Brain pericyte (primary cell): ENCODE data around the gene CARD9.

Source experiments
- DNase-seq: peaks from one replicate; pipeline ENCODE4 v3.0.0-alpha.2; 2012; ENCODE audit warnings: low read depth, low spot score

Gene CARD9

GRCh38 chr9:136401173-136401922 is 27.9 kb upstream of the CARD9 start:
- DNase-seq, result no peak

- DNase-seq, result no peak
Measured at GRCh38 chr9:136400038-136400834, 26.8 kb upstream of the CARD9 start, which contains the start of gene SNAPC4. TSS of gene SNAPC4 (minus strand) at chr9:136400170. CDS start at chr9:136398428, 1,742 bp downstream.

GRCh38 chr9:136399176-136400037 is 25.9 kb upstream of the CARD9 start:
- no peak for DNase-seq

- no peak for DNase-seq
Measured at GRCh38 chr9:136398286-136398685, 24.8 kb upstream of the CARD9 start.

GRCh38 chr9:136397643-136398042 is 24.2 kb upstream of the CARD9 start:
- no peak for DNase-seq

GRCh38 chr9:136396219-136396515 is 22.7 kb upstream of the CARD9 start:
- no peak for DNase-seq

GRCh38 chr9:136395345-136396218 is 22.1 kb upstream of the CARD9 start:
- no peak for DNase-seq

- no peak for DNase-seq
Measured at GRCh38 chr9:136395020-136395340, 21.5 kb upstream of the CARD9 start.

- DNase-seq, result no peak
Measured at GRCh38 chr9:136394312-136395019, 21.0 kb upstream of the CARD9 start.

GRCh38 chr9:136393531-136393930 is 20.1 kb upstream of the CARD9 start:
- no peak for DNase-seq

- no peak for DNase-seq
Measured at GRCh38 chr9:136392538-136393449, 19.3 kb upstream of the CARD9 start.

- no peak for DNase-seq
Measured at GRCh38 chr9:136391737-136392537, 18.5 kb upstream of the CARD9 start.

GRCh38 chr9:136389396-136389795 is 15.9 kb upstream of the CARD9 start:
- DNase-seq, result no peak

GRCh38 chr9:136387217-136387616 is 13.7 kb upstream of the CARD9 start:
- DNase-seq, result no peak

GRCh38 chr9:136386018-136386417 is 12.5 kb upstream of the CARD9 start:
- no peak for DNase-seq

- DNase-seq, result no peak
Measured at GRCh38 chr9:136385015-136385414, 11.5 kb upstream of the CARD9 start.

- no peak for DNase-seq
Measured at GRCh38 chr9:136383436-136383835, 10.0 kb upstream of the CARD9 start.

- no peak for DNase-seq
Measured at GRCh38 chr9:136381966-136382513, 8.6 kb upstream of the CARD9 start.
